Breast epithelium (tissue), 3 donors: Measurements from ENCODE around the gene PIAS1.

ENCODE experiments used
- CTCF ChIP-seq, 3 donors: fragments of 450-650 bp; IDR thresholded peaks; one replicate each; pipeline ENCODE4 v1.5.1; 2016 to 2017; ENCODE audit warnings: antibody characterized with exemption in 3 of 3, mild to moderate bottlenecking in 3 of 3, moderate library complexity in 3 of 3
- POLR2AphosphoS5 ChIP-seq, 3 donors: sonication (generic); formaldehyde crosslinking; IDR thresholded peaks; one replicate each; pipeline ENCODE4 v1.6.1; 2017; ENCODE audit warnings: antibody characterized with exemption in 3 of 3

DNA sequence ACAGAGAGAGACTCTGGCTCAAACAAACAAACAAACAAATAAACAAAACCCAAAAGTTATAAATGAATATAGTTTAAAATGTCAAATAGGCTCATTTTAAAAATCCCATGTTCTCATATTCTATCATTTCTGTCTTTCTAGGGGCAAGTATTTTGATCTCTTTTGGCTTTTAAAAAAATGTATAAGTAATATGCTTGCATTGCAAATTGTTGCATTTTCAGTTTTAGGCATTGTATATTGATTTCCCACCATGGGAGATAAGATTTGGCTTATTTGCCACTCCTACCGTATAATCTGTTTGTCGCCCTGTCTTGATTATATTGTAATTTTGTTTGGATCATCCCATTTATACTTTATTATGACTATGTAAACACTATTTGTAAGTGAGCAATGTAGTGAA is 70.6 kb downstream of the PIAS1 start:
- TF ChIP-seq CTCF (IDR thresholded peaks at IDR 0.05) (no peak), POLR2AphosphoS5 (IDR thresholded peaks at IDR 0.05) (no peak)
